Epithelial cell of umbilical artery (primary cell): ENCODE measurements around the gene MRPL11. TPM values are rescaled to one million over a fixed set of nuclear protein-coding genes. Genes with fewer than 3 reads are reported as not detected.

ENCODE experiments used
- total RNA-seq: library from RNA; depleted of rRNA; stranded (reverse); fragments of >200 nt; gene quantifications from 2 replicates; pipeline ENCODE4 v1.2.3, GENCODE V29; 2014

The MRPL11 gene
- 55.9 and 81.8 TPM in 2 replicates for total RNA-seq

GRCh38 chr11:66438504-66439466 is at the start of gene MRPL11:
TSS of gene MRPL11 (minus strand) at chr11:66438848. CDS start at chr11:66438754, 94 bp downstream.

GRCh38 chr11:66480117-66480938 is 41.7 kb upstream of the MRPL11 start, which contains the start of gene DPP3:
TSS of gene DPP3 (plus strand) at chr11:66480434. CDS start at chr11:66482201, 1,767 bp downstream.

GRCh38 chr11:66466225-66467033 is 27.8 kb upstream of the MRPL11 start, which contains the start of gene PELI3:
TSS of gene PELI3 (plus strand) at chr11:66466905. CDS start at chr11:66468129, 1,224 bp downstream.

GRCh38 chr11:66420671-66421476 is 17.8 kb downstream of the MRPL11 start, which contains the start of gene NPAS4:
TSS of gene NPAS4 (plus strand) at chr11:66421035. CDS start at chr11:66421180, 145 bp downstream.

Other genes starting within 250 kb of the MRPL11 start
- 15.2 and 19.5 TPM in 2 replicates for gene KLC2, start 181.1 kb downstream of the MRPL11 start, total RNA-seq
- 65.0 and 70.5 TPM in 2 replicates for gene RAB1B, start 170.2 kb downstream of the MRPL11 start, total RNA-seq
- not detected in 2 replicates for gene CNIH2, start 160.7 kb downstream of the MRPL11 start, total RNA-seq
- gene YIF1A, start 149.7 kb downstream of the MRPL11 start, total RNA-seq: 193 and 255 TPM in 2 replicates
- gene TMEM151A, start 147.0 kb downstream of the MRPL11 start, total RNA-seq: not detected in 2 replicates
- gene CD248, start 121.8 kb downstream of the MRPL11 start, total RNA-seq: 0.65 and 1.2 TPM in 2 replicates
- gene RIN1, start 102.4 kb downstream of the MRPL11 start, total RNA-seq: 4.9 and 8.1 TPM in 2 replicates
- 75.7 and 89.8 TPM in 2 replicates for gene BRMS1, start 93.7 kb downstream of the MRPL11 start, total RNA-seq
- gene B4GAT1, start 91.2 kb downstream of the MRPL11 start, total RNA-seq: 35.4 and 36.5 TPM in 2 replicates
- gene SLC29A2, start 67.1 kb downstream of the MRPL11 start, total RNA-seq: 0.76 and 0.97 TPM in 2 replicates
- gene NPAS4, start 17.8 kb downstream of the MRPL11 start, total RNA-seq: not detected in 2 replicates
- 2.9 and 3.2 TPM in 2 replicates for gene PELI3, start 28.1 kb upstream of the MRPL11 start, total RNA-seq
- gene DPP3, start 41.6 kb upstream of the MRPL11 start, total RNA-seq: 50.8 and 58.8 TPM in 2 replicates
- 17.9 and 23.4 TPM in 2 replicates for gene BBS1, start 71.8 kb upstream of the MRPL11 start, total RNA-seq
- gene ZDHHC24, start 107.2 kb upstream of the MRPL11 start, total RNA-seq: 16.7 and 18.8 TPM in 2 replicates
- gene ACTN3, start 108.1 kb upstream of the MRPL11 start, total RNA-seq: under 0.01 and 0.30 TPM in 2 replicates
- 13.3 and 17.2 TPM in 2 replicates for gene CTSF, start 129.8 kb upstream of the MRPL11 start, total RNA-seq
- gene CCDC87, start 154.2 kb upstream of the MRPL11 start, total RNA-seq: under 0.01 and 0.15 TPM in 2 replicates
- 46.4 and 49.2 TPM in 2 replicates for gene CCS, start 154.3 kb upstream of the MRPL11 start, total RNA-seq
- 16.6 and 41.8 TPM in 2 replicates for gene RBM14, start 177.8 kb upstream of the MRPL11 start, total RNA-seq
- 118 and 149 TPM in 2 replicates for gene RBM4, start 199.9 kb upstream of the MRPL11 start, total RNA-seq
- gene RBM4B, start 239.0 kb upstream of the MRPL11 start, total RNA-seq: 15.3 and 22.9 TPM in 2 replicates